GM10248 (cell line): ENCODE measurements around the gene RANBP3.

Experiments used
- CTCF ChIA-PET: fragments of 300-600 bp; sonication (Branson Sonifier 250); formaldehyde crosslinking; extraction: SDS; loops from one replicate; lab custom pipeline; 2021; ENCODE audit warnings: antibody characterized with exemption; lab: Yijun Ruan, JAX
- POLR2A ChIA-PET: fragments of 350-650 bp; sonication (Branson Sonifier 250); formaldehyde crosslinking; extraction: SDS; loops from one replicate; lab custom pipeline; 2020; ENCODE audit warnings: antibody characterized with exemption; lab: Yijun Ruan, JAX
- DNase-seq: peaks from one replicate; pipeline ENCODE4 v3.0.0; 2012; ENCODE audit errors: extremely low spot score
- CTCF ChIP-seq: IDR thresholded peaks from 2 replicates; pipeline ENCODE4 v1.5.1; 2012; ENCODE audit warnings: mild to moderate bottlenecking, low read depth; ENCODE audit errors: extremely low read depth, missing control alignments, control extremely low read depth

Gene RANBP3

GRCh38 chr19:5900976-5901375 lies 77.0 kb downstream of the RANBP3 start:
- no peak for DNase-seq
- TF ChIP-seq CTCF = no peak
- POLR2A ChIA-PET = interaction anchor here (0.7 kb wide), 1 partner anchor 188 kb away, joined by 3 read pairs; no protein-coding TSS in a partner anchor
- CTCF ChIA-PET = interaction anchor here (1.4 kb wide), 1 partner anchor 10 kb away, joined by 4 read pairs; no protein-coding TSS in a partner anchor

- ChIA-PET CTCF (interaction anchor here (1.4 to 1.5 kb wide), 2 partner anchors 9 to 96 kb away, joined by 4 to 7 read pairs; no protein-coding TSS in a partner anchor), POLR2A (interaction anchor here (0.7 kb wide), 1 partner anchor 187 kb away, joined by 3 read pairs; no protein-coding TSS in a partner anchor)
- no peak for TF ChIP-seq CTCF
- no peak for DNase-seq
Measured at GRCh38 chr19:5899728-5900526, 78.0 kb downstream of the RANBP3 start.

GRCh38 chr19:5897189-5897969 lies 80.6 kb downstream of the RANBP3 start:
- peak; percentile 14 for TF ChIP-seq CTCF
- ChIA-PET POLR2A (no interaction called here), CTCF (interaction anchor here (0.6 to 1.4 kb wide), 3 partner anchors 9 to 103 kb away, joined by 3 read pairs; no protein-coding TSS in a partner anchor)
- DNase-seq = no peak

GRCh38 chr19:5896365-5897076 lies 81.4 kb downstream of the RANBP3 start:
- TF ChIP-seq CTCF = no peak
- DNase-seq = no peak
- CTCF ChIA-PET = interaction anchor here (0.6 to 1.4 kb wide), 3 partner anchors 10 to 102 kb away, joined by 3 read pairs; no protein-coding TSS in a partner anchor
- POLR2A ChIA-PET = no interaction called here

- POLR2A ChIA-PET = interaction anchor here (0.5 kb wide), 1 partner anchor 756 kb away, joined by 3 read pairs; no protein-coding TSS in a partner anchor
- CTCF ChIA-PET = interaction anchor here (1.2 kb wide), 1 partner anchor 93 kb away, joined by 3 read pairs; no protein-coding TSS in a partner anchor
- TF ChIP-seq CTCF = no peak
- DNase-seq = no peak
Measured at GRCh38 chr19:5895890-5896289, 82.0 kb downstream of the RANBP3 start.
